Measurements from ENCODE around the gene SPRY1. TPM values are rescaled to one million over a fixed set of nuclear protein-coding genes. Genes with fewer than 3 reads are reported as not detected.

The SPRY1 gene
- total RNA-seq, 2 donors from 2014 or later: 9.1 to 18.5 TPM

DNA sequence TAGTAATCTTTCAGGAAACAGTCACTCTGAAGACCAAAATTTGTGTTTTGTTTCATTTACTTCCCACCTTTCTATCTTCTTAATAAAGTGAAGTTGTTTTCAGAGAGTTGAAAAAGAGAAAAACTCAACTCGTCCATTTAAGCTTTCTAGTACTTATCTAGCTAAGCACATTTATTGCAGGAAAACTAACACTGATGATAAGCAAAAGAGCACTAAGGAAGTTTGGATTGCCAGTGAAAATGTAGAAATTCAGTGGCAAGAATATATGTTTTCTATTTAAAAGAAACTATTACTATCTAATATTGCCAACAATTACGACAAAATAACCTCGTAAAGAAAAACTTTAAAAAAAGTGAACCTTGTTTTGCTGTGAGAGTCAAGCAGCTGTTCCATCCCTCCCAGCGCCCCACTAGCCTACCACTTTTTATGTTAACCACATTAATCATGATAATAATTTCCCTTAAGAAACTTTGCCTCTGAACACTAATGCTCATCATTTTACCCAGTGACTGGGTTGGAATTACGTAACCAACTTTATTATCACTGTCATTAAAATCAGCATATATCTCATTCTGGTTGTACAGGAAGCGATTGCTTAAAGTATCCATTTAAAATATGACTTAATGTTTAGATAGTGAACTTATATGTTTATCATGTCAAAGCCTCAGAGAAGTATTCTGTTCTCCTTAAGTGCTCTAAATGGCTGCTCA is 24.8 kb downstream of the SPRY1 start:
- WGBS, 2 experiments (ENCODE audit: insufficient coverage in 1 of 2, insufficient read length in 1 of 2): 90 to 95% methylated on average over 2 to 6 of the region's 6 CpGs
- Mint-ChIP-seq H3K4me3 (no peak overlapping the region), H3K4me1 (peaks cover 37% of the 10 kb centered on the region), H3K27me3 (ENCODE audit: insufficient read depth) (no peaks in the 10 kb centered on the region), H3K27ac (no peak overlapping the region), H3K9me3 (peaks cover 10% of the 10 kb centered on the region), H3K36me3 (ENCODE audit: low read depth) (no peaks in the 10 kb centered on the region)
- Histone ChIP-seq H3K9ac (ENCODE audit: extremely low read depth, low read length, poor library complexity, severe bottlenecking) (no peak overlapping the region), H3K36me3 (ENCODE audit: control insufficient read depth, insufficient read depth, low read length) (no peaks in the 10 kb centered on the region), H3K27me3 (ENCODE audit: control insufficient read depth, insufficient read depth, low read length, poor library complexity, severe bottlenecking) (no peaks in the 10 kb centered on the region), H3K4me3 (ENCODE audit: low read length) (no peak overlapping the region), H3K27ac (ENCODE audit: low read depth, low read length) (no peak overlapping the region), H3K9me3 (ENCODE audit: control insufficient read depth, low read length) (peaks cover 16% of the 10 kb centered on the region), H3K4me1 (ENCODE audit: control insufficient read depth, insufficient read depth, low read length) (peaks cover 5% of the 10 kb centered on the region)
- TF ChIP-seq, protein P1, sequence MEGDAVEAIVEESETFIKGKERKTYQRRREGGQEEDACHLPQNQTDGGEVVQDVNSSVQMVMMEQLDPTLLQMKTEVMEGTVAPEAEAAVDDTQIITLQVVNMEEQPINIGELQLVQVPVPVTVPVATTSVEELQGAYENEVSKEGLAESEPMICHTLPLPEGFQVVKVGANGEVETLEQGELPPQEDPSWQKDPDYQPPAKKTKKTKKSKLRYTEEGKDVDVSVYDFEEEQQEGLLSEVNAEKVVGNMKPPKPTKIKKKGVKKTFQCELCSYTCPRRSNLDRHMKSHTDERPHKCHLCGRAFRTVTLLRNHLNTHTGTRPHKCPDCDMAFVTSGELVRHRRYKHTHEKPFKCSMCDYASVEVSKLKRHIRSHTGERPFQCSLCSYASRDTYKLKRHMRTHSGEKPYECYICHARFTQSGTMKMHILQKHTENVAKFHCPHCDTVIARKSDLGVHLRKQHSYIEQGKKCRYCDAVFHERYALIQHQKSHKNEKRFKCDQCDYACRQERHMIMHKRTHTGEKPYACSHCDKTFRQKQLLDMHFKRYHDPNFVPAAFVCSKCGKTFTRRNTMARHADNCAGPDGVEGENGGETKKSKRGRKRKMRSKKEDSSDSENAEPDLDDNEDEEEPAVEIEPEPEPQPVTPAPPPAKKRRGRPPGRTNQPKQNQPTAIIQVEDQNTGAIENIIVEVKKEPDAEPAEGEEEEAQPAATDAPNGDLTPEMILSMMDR (conservative IDR thresholded peaks at IDR 0.05): no peak
- DNase-seq: no peak

DNA sequence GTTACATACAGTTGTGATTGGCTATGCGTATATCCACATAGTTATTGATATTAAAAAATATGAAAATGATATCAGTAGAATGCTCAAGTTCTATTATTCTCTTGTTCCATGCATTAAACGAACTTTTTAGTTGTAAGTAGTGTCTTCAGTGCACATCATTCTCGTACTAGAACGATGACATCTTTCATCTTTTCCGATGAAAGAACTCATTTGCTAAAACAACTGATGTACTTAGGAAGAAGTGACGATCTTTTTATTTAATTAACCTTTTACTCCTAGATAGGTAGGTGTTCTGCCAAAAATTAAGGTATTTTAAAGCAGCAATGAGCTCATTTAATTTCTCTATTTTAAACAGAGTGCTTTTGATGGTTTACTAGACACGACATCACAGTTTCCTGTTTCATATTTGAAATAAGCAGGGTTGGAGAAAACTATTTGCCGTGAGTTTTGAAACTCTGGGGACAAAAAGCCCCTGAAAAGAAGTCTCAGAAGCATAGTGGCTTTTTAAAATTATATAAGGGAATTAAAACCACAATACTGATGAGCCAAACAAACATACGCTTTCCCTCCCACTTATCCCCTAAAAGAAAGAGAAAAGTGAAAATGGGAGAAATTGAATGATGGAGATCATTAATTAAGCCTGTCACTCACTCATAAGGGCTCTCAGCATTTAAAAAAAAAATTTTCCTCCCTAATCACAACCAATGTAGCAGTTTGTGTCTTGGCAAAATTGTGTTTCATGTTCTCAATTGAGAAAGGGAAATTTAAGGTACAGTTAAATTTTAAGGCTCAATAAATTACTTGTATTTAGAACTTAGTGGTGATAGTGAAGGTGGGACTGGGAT is 25.6 kb downstream of the SPRY1 start:
- no peak overlapping the region for H3K27ac ChIP-seq (ENCODE audit: low read depth, low read length)

DNA sequence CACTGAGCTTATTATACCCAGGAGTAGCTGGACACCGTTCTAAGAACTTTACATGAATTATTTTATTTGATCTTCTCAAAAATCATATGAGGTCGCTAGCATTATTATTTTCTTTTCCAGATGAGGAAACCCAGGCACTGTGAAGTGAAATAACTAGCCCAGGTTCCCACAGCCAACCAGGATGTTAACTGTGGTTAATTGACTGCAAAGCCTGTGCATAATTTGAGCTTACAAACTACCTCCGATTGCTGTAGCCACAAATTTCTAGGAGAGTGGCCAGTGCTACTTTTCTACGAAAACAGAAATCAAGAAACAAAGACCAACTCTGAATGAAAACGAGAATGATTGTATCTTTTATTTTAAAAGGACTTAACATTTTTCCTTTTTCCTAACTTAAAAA is 27.2 kb downstream of the SPRY1 start:
- H3K9me3 ChIP-seq (ENCODE audit: control insufficient read depth, low read length): peaks cover 33% of the 10 kb centered on the region
- 95 to 97% methylated on average over 4 to 5 of the region's 5 CpGs for WGBS, 2 experiments (ENCODE audit: insufficient coverage in 1 of 2, insufficient read length in 1 of 2)

More for the DNA sequence above, 25.6 kb downstream of the SPRY1 start:
- no peaks in the 10 kb centered on the region for H3K36me3 ChIP-seq (ENCODE audit: control insufficient read depth, insufficient read depth, low read length)
- peaks cover 5% of the 10 kb centered on the region for H3K4me1 ChIP-seq (ENCODE audit: control insufficient read depth, insufficient read depth, low read length)
- H3K9me3 ChIP-seq (ENCODE audit: control insufficient read depth, low read length): peaks cover 20% of the 10 kb centered on the region
- H3K4me3 ChIP-seq (ENCODE audit: low read length): no peak overlapping the region
- WGBS, 2 experiments (ENCODE audit: insufficient coverage in 1 of 2, insufficient read length in 1 of 2): 88 to 100% methylated on average over 5 to 8 of the region's 9 CpGs
- peaks cover 3% of the 10 kb centered on the region for H3K36me3 Mint-ChIP-seq (ENCODE audit: low read depth)
- H3K27me3 ChIP-seq (ENCODE audit: control insufficient read depth, insufficient read depth, low read length, poor library complexity, severe bottlenecking): no peaks in the 10 kb centered on the region
- DNase-seq: no peak
- H3K4me3 Mint-ChIP-seq: no peak overlapping the region
- H3K9me3 Mint-ChIP-seq: peaks cover 17% of the 10 kb centered on the region
- TF ChIP-seq, protein P1 (conservative IDR thresholded peaks at IDR 0.05): no peak
- no peak overlapping the region for H3K27ac Mint-ChIP-seq
- H3K4me1 Mint-ChIP-seq: peaks cover 29% of the 10 kb centered on the region
- H3K9ac ChIP-seq (ENCODE audit: extremely low read depth, low read length, poor library complexity, severe bottlenecking): no peak overlapping the region
- H3K27me3 Mint-ChIP-seq (ENCODE audit: insufficient read depth): no peaks in the 10 kb centered on the region

More for the DNA sequence above, 27.2 kb downstream of the SPRY1 start:
- Histone ChIP-seq H3K9ac (ENCODE audit: extremely low read depth, low read length, poor library complexity, severe bottlenecking) (no peak overlapping the region), H3K4me3 (ENCODE audit: low read length) (no peak overlapping the region), H3K4me1 (ENCODE audit: control insufficient read depth, insufficient read depth, low read length) (no peaks in the 10 kb centered on the region), H3K27me3 (ENCODE audit: control insufficient read depth, insufficient read depth, low read length, poor library complexity, severe bottlenecking) (no peaks in the 10 kb centered on the region), H3K36me3 (ENCODE audit: control insufficient read depth, insufficient read depth, low read length) (no peaks in the 10 kb centered on the region), H3K27ac (ENCODE audit: low read depth, low read length) (no peak overlapping the region)
- Mint-ChIP-seq H3K4me3 (no peak overlapping the region), H3K4me1 (peaks cover 14% of the 10 kb centered on the region), H3K27ac (no peak overlapping the region), H3K36me3 (ENCODE audit: low read depth) (peaks cover 6% of the 10 kb centered on the region), H3K27me3 (ENCODE audit: insufficient read depth) (no peaks in the 10 kb centered on the region), H3K9me3 (peaks cover 33% of the 10 kb centered on the region)
- TF ChIP-seq, protein P1 (conservative IDR thresholded peaks at IDR 0.05): no peak
- no peak for DNase-seq

All from endodermal cell (in vitro differentiated cells).